ENCODE results near the gene NFASC.

Gene NFASC

DNA sequence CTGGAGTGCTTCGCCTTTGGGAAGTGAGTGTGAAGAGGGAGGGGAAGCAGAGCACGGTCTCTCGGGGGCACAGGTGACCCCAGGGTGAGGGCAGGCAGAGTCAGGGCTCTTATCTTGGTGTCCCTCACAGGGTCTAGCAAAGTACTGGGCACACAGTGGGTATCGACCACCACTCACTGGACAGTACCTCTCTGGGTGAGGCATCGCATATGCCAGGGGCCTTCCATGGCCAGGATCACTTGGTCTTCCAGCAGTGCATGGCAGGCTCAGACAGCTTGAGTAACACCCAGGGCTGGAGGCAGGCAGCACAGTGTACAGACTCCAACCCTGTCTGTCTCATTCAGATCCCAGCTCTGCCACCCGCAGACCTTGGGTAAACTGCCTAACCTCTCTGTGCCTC is 189.0 kb downstream of the NFASC start:
- Histone ChIP-seq H3K4me1 (ENCODE audit: control insufficient read depth in 1 of 2, insufficient read depth in 2 of 2, low read length in 2 of 2) (no peaks in the 10 kb centered on the region), H3K4me2 (ENCODE audit: low read length) (no peak overlapping the region), H2AK5ac (ENCODE audit: low read length) (no peak overlapping the region), H3K4me3 (ENCODE audit: low read depth, low read length) (no peak overlapping the region), H4K8ac (ENCODE audit: low read depth, low read length) (no peak overlapping the region), H3K79me1 (ENCODE audit: low read length) (no peaks in the 10 kb centered on the region), H4K91ac (ENCODE audit: low read depth, low read length) (no peak overlapping the region), H2BK120ac (ENCODE audit: insufficient read depth, low read length, poor library complexity) (no peak overlapping the region), H3K18ac (ENCODE audit: low read length) (no peak overlapping the region), H3K14ac (ENCODE audit: low read length) (no peak overlapping the region), H2BK5ac (ENCODE audit: low read depth, low read length, poor library complexity) (no peak overlapping the region), H3K27ac (ENCODE audit: low read depth, low read length) (no peak overlapping the region), H3K4ac (ENCODE audit: low read depth, low read length) (no peak overlapping the region), H3K27me3 (ENCODE audit: insufficient read depth, low read length) (no peaks in the 10 kb centered on the region), H2BK12ac (ENCODE audit: low read length) (no peak overlapping the region), H3K36me3 (ENCODE audit: control insufficient read depth in 1 of 2, insufficient read depth in 2 of 2, low read length in 2 of 2) (no peaks in the 10 kb centered on the region), H4K12ac (ENCODE audit: low read depth, low read length) (no peak overlapping the region), H3K9me3 (ENCODE audit: insufficient read depth, low read depth, low read length) (no peaks in the 10 kb centered on the region), H2AFZ (ENCODE audit: insufficient read depth, low read length, poor library complexity) (no peak overlapping the region), H3K79me2 (ENCODE audit: control insufficient read depth, insufficient read depth, low read length, poor library complexity) (no peaks in the 10 kb centered on the region), H3K23ac (ENCODE audit: low read length) (no peak overlapping the region), H3K9ac (ENCODE audit: low read length) (no peak overlapping the region)
- DNase-seq = no peak
- WGBS (ENCODE audit: extremely low coverage, insufficient coverage, insufficient read length) = no CpG with 5 or more reads among the region's 6 CpGs

DNA sequence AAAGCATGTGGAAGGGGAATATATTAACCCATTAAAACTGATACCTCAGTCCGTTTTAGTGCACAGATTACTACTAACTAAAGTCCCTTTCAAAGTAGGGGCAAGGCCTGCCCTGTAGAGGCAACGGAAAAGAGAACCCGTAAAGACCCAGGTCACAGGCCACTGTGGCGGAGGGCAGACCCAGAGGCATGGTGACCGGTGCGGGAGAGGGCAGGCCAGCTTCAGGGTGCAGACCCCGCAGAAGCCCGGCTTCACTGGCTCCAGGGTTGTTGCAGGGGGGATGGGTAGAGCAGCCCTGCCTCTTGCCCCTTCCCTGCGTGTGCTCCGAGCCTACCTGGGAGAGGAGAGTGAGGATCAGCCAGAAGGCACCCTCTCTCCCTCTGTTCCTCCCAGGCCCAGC is 190.1 kb downstream of the NFASC start:
- Histone ChIP-seq H3K36me3 (ENCODE audit: control insufficient read depth in 1 of 2, insufficient read depth in 2 of 2, low read length in 2 of 2) (no peaks in the 10 kb centered on the region), H3K14ac (ENCODE audit: low read length) (no peak overlapping the region), H4K91ac (ENCODE audit: low read depth, low read length) (no peak overlapping the region), H3K4me3 (ENCODE audit: low read depth, low read length) (no peak overlapping the region), H3K18ac (ENCODE audit: low read length) (no peak overlapping the region), H3K4ac (ENCODE audit: low read depth, low read length) (no peak overlapping the region), H3K27ac (ENCODE audit: low read depth, low read length) (no peak overlapping the region), H2BK5ac (ENCODE audit: low read depth, low read length, poor library complexity) (no peak overlapping the region), H4K8ac (ENCODE audit: low read depth, low read length) (no peak overlapping the region), H3K27me3 (ENCODE audit: insufficient read depth, low read length) (no peaks in the 10 kb centered on the region), H2BK120ac (ENCODE audit: insufficient read depth, low read length, poor library complexity) (no peak overlapping the region), H3K79me1 (ENCODE audit: low read length) (no peaks in the 10 kb centered on the region), H4K12ac (ENCODE audit: low read depth, low read length) (no peak overlapping the region), H3K9ac (ENCODE audit: low read length) (no peak overlapping the region), H3K9me3 (ENCODE audit: insufficient read depth, low read depth, low read length) (no peaks in the 10 kb centered on the region), H3K4me2 (ENCODE audit: low read length) (no peak overlapping the region), H2AFZ (ENCODE audit: insufficient read depth, low read length, poor library complexity) (no peak overlapping the region), H3K23ac (ENCODE audit: low read length) (no peak overlapping the region), H3K79me2 (ENCODE audit: control insufficient read depth, insufficient read depth, low read length, poor library complexity) (no peaks in the 10 kb centered on the region), H2AK5ac (ENCODE audit: low read length) (no peak overlapping the region), H3K4me1 (ENCODE audit: control insufficient read depth in 1 of 2, insufficient read depth in 2 of 2, low read length in 2 of 2) (no peaks in the 10 kb centered on the region), H2BK12ac (ENCODE audit: low read length) (no peak overlapping the region)
- WGBS (ENCODE audit: extremely low coverage, insufficient coverage, insufficient read length) = no CpG with 5 or more reads among the region's 10 CpGs
- no peak for DNase-seq

DNA sequence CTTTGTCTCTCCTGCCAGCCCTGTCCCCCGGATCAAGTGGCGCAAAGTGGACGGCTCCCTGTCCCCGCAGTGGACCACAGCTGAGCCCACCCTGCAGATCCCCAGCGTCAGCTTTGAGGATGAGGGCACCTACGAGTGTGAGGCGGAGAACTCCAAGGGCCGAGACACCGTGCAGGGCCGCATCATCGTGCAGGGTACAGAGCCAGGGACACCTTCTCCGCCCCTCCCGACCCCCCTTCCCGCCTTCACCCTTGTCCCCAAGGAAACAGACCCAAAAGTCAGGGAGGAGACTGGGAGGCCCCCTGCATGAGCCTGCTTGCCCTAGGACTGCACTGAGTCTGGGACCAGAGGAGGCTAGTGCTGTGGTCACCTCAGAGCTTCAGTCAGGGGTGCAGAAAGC is 190.6 kb downstream of the NFASC start:
- no peaks in the 10 kb centered on the region for H3K36me3 ChIP-seq (ENCODE audit: control insufficient read depth in 1 of 2, insufficient read depth in 2 of 2, low read length in 2 of 2)
- H2AFZ ChIP-seq (ENCODE audit: insufficient read depth, low read length, poor library complexity) = no peak overlapping the region
- H3K79me2 ChIP-seq (ENCODE audit: control insufficient read depth, insufficient read depth, low read length, poor library complexity) = no peaks in the 10 kb centered on the region
- H4K12ac ChIP-seq (ENCODE audit: low read depth, low read length) = no peak overlapping the region
- no peak overlapping the region for H3K14ac ChIP-seq (ENCODE audit: low read length)
- no peak for DNase-seq
- H3K4me2 ChIP-seq (ENCODE audit: low read length) = no peak overlapping the region
- H3K4ac ChIP-seq (ENCODE audit: low read depth, low read length) = no peak overlapping the region
- no peak overlapping the region for H3K27ac ChIP-seq (ENCODE audit: low read depth, low read length)
- no peaks in the 10 kb centered on the region for H3K27me3 ChIP-seq (ENCODE audit: insufficient read depth, low read length)
- no peak overlapping the region for H2AK5ac ChIP-seq (ENCODE audit: low read length)
- no peak overlapping the region for H4K91ac ChIP-seq (ENCODE audit: low read depth, low read length)
- H3K23ac ChIP-seq (ENCODE audit: low read length) = no peak overlapping the region
- H3K79me1 ChIP-seq (ENCODE audit: low read length) = no peaks in the 10 kb centered on the region
- H3K18ac ChIP-seq (ENCODE audit: low read length) = no peak overlapping the region
- no peak overlapping the region for H2BK12ac ChIP-seq (ENCODE audit: low read length)
- H4K8ac ChIP-seq (ENCODE audit: low read depth, low read length) = no peak overlapping the region
- no peak overlapping the region for H3K9ac ChIP-seq (ENCODE audit: low read length)
- H3K4me3 ChIP-seq (ENCODE audit: low read depth, low read length) = no peak overlapping the region
- no peak overlapping the region for H2BK5ac ChIP-seq (ENCODE audit: low read depth, low read length, poor library complexity)
- H2BK120ac ChIP-seq (ENCODE audit: insufficient read depth, low read length, poor library complexity) = no peak overlapping the region
- no CpG with 5 or more reads among the region's 14 CpGs for WGBS (ENCODE audit: extremely low coverage, insufficient coverage, insufficient read length)
- H3K9me3 ChIP-seq (ENCODE audit: insufficient read depth, low read depth, low read length) = no peaks in the 10 kb centered on the region
- H3K4me1 ChIP-seq (ENCODE audit: control insufficient read depth in 1 of 2, insufficient read depth in 2 of 2, low read length in 2 of 2) = no peaks in the 10 kb centered on the region

DNA sequence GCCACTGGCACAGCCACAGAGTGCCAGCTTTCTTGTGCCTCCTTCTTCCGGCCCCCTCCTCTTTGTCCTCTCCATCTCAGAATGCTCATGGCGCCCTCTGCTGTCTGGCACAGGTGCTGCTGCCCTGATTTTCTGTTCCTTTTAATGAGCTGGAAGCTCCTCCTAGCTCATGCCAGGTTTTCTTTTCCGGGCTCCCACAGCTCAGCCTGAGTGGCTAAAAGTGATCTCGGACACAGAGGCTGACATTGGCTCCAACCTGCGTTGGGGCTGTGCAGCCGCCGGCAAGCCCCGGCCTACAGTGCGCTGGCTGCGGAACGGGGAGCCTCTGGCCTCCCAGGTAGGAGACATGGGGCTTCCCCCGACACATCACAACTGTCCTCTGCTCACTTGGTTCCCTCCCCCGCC is 191.0 kb downstream of the NFASC start:
- Histone ChIP-seq H3K79me1 (ENCODE audit: low read length) (no peaks in the 10 kb centered on the region), H3K27ac (ENCODE audit: low read depth, low read length) (no peak overlapping the region), H3K18ac (ENCODE audit: low read length) (no peak overlapping the region), H3K4ac (ENCODE audit: low read depth, low read length) (no peak overlapping the region), H3K4me3 (ENCODE audit: low read depth, low read length) (no peak overlapping the region), H3K27me3 (ENCODE audit: insufficient read depth, low read length) (no peaks in the 10 kb centered on the region), H4K8ac (ENCODE audit: low read depth, low read length) (no peak overlapping the region), H2AK5ac (ENCODE audit: low read length) (no peak overlapping the region), H3K14ac (ENCODE audit: low read length) (no peak overlapping the region), H2BK5ac (ENCODE audit: low read depth, low read length, poor library complexity) (no peak overlapping the region), H3K4me1 (ENCODE audit: control insufficient read depth in 1 of 2, insufficient read depth in 2 of 2, low read length in 2 of 2) (no peaks in the 10 kb centered on the region), H3K4me2 (ENCODE audit: low read length) (no peak overlapping the region), H4K12ac (ENCODE audit: low read depth, low read length) (no peak overlapping the region), H3K9ac (ENCODE audit: low read length) (no peak overlapping the region), H2BK120ac (ENCODE audit: insufficient read depth, low read length, poor library complexity) (no peak overlapping the region), H4K91ac (ENCODE audit: low read depth, low read length) (no peak overlapping the region), H3K36me3 (ENCODE audit: control insufficient read depth in 1 of 2, insufficient read depth in 2 of 2, low read length in 2 of 2) (no peaks in the 10 kb centered on the region), H3K23ac (ENCODE audit: low read length) (no peak overlapping the region), H2BK12ac (ENCODE audit: low read length) (no peak overlapping the region), H3K9me3 (ENCODE audit: insufficient read depth, low read depth, low read length) (no peaks in the 10 kb centered on the region), H3K79me2 (ENCODE audit: control insufficient read depth, insufficient read depth, low read length, poor library complexity) (no peaks in the 10 kb centered on the region), H2AFZ (ENCODE audit: insufficient read depth, low read length, poor library complexity) (no peak overlapping the region)
- no CpG with 5 or more reads among the region's 13 CpGs for WGBS (ENCODE audit: extremely low coverage, insufficient coverage, insufficient read length)
- DNase-seq = peak; percentile 47 to 77

Data from trophoblast cell (in vitro differentiated cells and primary cell).